Motor neuron (in vitro differentiated cells): Measurements from ENCODE around the gene RALGDS. TPM values are rescaled to one million over a fixed set of nuclear protein-coding genes. Genes with fewer than 3 reads are reported as not detected.
A peak's percentile ranks its signal among the peaks of the same experiment; 100 is the strongest.

Experiments
- ATAC-seq, 8 experiments: fragments of 200-7000 bp; cut with Tn5 transposase; replicated peaks in 6 of 8; 2 replicates each; pipeline ENCODE4 v1.8.0; 2021; ENCODE audit warnings: mild to moderate bottlenecking in 8 of 8, moderate library complexity in 8 of 8
- H3K27ac ChIP-seq, 2 donors: fragments of 250-450 bp; sonication (Bioruptor Pico); 2 replicates each; pipeline ENCODE4 v1.9.0; 2021; ENCODE audit warnings: antibody characterized with exemption in 2 of 2, mild to moderate bottlenecking in 2 of 2, moderate library complexity in 1 of 2
- H3K4me1 ChIP-seq, 2 donors: fragments of 250-450 bp; sonication (Bioruptor Pico); replicated peaks in 1 of 2; 2 replicates each; pipeline ENCODE4 v1.6.1; 2021; ENCODE audit warnings: antibody characterized with exemption in 2 of 2, mild to moderate bottlenecking in 2 of 2, moderate library complexity in 1 of 2
- H3K4me3 ChIP-seq, 5 donors: fragments of 250-450 bp; sonication (Bioruptor Pico); 2 replicates each; pipeline ENCODE4 v1.9.0; 2021; ENCODE audit warnings: antibody characterized with exemption in 5 of 5, mild to moderate bottlenecking in 5 of 5, moderate library complexity in 4 of 5
- WGBS, 10 experiments: fragments of 450-650 bp; shearing (Covaris generic); methylation state at CpG; one replicate each; pipeline ENCODE4 v1.0.0; 2022; 5-methylcytosine and 5-hydroxymethylcytosine counted together
- in situ Hi-C, 9 experiments: fragments of 400-800 bp; cut with MboI; loops; one replicate each; pipeline ENCODE4 v1.15.0; 2021; ENCODE audit warnings: low sequenced_read_pairs in 9 of 9, low pct_unique_long_range_greater_than_20kb in 2 of 9; ENCODE audit not compliant: unreplicated experiment in 9 of 9
- total RNA-seq, 8 experiments: library from RNA; unstranded; fragments of 300-600 nt; gene quantifications; 2 replicates each; pipeline versions ENCODE4 v1.2.3 to v1.2.4, GENCODE V29; 2022

The RALGDS gene
- total RNA-seq, 8 experiments from 2014 or later = 18.3 to 85.1 (median 52.9) TPM

GRCh38 chr9:133125941-133126696 lies 5.1 kb upstream of the RALGDS start:
- H3K27ac ChIP-seq = no peak overlapping the region
- H3K4me3 ChIP-seq = no peak overlapping the region
- ATAC-seq = peak in 3 of 8 experiments; percentile 5 to 30 (median 24)
- WGBS, 10 experiments = 18 to 100% (median 76%) methylated on average over 1 to 4 of the region's 24 CpGs; no CpG with 5 or more reads in 6 of the 10 experiments
- in situ Hi-C loops = no loop called here
- peaks cover 15 to 20% of the 10 kb centered on the region in 2 donors for H3K4me1 ChIP-seq

GRCh38 chr9:133124907-133125275 lies 3.9 kb upstream of the RALGDS start:
- 50 to 100% (median 92%) methylated on average over 1 to 2 of the region's 2 CpGs; no CpG with 5 or more reads in 3 of the 10 experiments for WGBS, 10 experiments
- Histone ChIP-seq H3K4me1 (peaks cover 19 to 24% of the 10 kb centered on the region in 2 donors), H3K4me3 (no peak overlapping the region), H3K27ac (no peak overlapping the region)
- no peak for ATAC-seq
- in situ Hi-C loops = no loop called here

- in situ Hi-C loops = no loop called here
- ATAC-seq = no peak
- H3K4me3 ChIP-seq = no peak overlapping the region
- peaks cover 21 to 30% of the 10 kb centered on the region in 2 donors for H3K4me1 ChIP-seq
- WGBS, 10 experiments = 81 to 100% (median 92%) methylated on average over 1 to 4 of the region's 8 CpGs; no CpG with 5 or more reads in 6 of the 10 experiments
- no peak overlapping the region for H3K27ac ChIP-seq
Measured at GRCh38 chr9:133124123-133124906, 3.3 kb upstream of the RALGDS start.

- Histone ChIP-seq H3K4me1 (peaks cover 32 to 40% of the 10 kb centered on the region in 2 donors), H3K4me3 (no peak overlapping the region), H3K27ac (peak overlapping the region; percentile 34 to 60)
- WGBS, 10 experiments = 17 to 61% (median 37%) methylated on average over 3 to 12 of the region's 19 CpGs; no CpG with 5 or more reads in 3 of the 10 experiments
- in situ Hi-C loops = no loop called here
- peak in 2 of 8 experiments; percentile 1 to 15 for ATAC-seq
Measured at GRCh38 chr9:133122935-133123611, 2.0 kb upstream of the RALGDS start.

- H3K4me3 ChIP-seq = no peak overlapping the region
- in situ Hi-C loops = no loop called here
- WGBS, 10 experiments = 70 to 76% methylated on average over 2 to 3 of the region's 4 CpGs; no CpG with 5 or more reads in 8 of the 10 experiments
- H3K27ac ChIP-seq = peak overlapping the region; percentile 34 to 60
- H3K4me1 ChIP-seq = peaks cover 37 to 45% of the 10 kb centered on the region in 2 donors
- ATAC-seq = no peak
Measured at GRCh38 chr9:133122605-133122934, 1.5 kb upstream of the RALGDS start.

DNA sequence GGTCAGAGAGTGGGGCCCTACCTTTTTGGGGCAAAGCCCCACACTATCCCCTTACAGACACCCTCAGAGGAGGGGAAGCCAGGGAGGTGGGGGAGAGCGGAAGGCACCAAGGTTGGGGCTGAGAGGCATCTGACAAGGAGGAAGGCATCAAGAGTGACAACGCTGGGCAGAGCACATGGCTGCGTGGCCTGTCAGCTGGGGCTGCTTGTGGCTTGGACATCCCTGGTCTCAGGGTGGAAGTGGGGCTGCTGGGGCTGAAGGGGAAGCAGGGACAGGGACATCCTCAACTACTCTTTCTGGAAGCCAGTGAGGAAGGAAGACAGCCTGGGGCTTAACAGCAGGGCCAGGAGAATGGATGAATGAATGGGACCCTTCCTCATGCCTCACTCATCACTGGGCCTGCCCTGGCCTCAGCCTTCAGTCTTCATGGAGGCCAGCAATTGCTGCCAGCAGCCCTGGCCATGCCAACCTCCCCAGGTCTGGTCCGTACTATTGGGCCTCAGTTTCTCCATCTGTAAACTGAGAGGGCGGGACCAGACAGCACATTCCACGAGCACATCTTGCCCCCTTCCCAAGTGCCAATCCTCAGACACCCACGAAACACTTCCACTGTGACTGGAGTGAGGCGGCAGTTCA lies 993 bp upstream of the RALGDS start:
- peak overlapping the region; percentile 61 for H3K27ac ChIP-seq
- H3K4me3 ChIP-seq = no peak overlapping the region
- in situ Hi-C loops = no loop called here
- WGBS, 10 experiments = 67 to 100% (median 80%) methylated on average over 1 to 2 of the region's 8 CpGs; no CpG with 5 or more reads in 5 of the 10 experiments
- H3K4me1 ChIP-seq = peaks cover 40 to 49% of the 10 kb centered on the region in 2 donors
- no peak for ATAC-seq

DNA sequence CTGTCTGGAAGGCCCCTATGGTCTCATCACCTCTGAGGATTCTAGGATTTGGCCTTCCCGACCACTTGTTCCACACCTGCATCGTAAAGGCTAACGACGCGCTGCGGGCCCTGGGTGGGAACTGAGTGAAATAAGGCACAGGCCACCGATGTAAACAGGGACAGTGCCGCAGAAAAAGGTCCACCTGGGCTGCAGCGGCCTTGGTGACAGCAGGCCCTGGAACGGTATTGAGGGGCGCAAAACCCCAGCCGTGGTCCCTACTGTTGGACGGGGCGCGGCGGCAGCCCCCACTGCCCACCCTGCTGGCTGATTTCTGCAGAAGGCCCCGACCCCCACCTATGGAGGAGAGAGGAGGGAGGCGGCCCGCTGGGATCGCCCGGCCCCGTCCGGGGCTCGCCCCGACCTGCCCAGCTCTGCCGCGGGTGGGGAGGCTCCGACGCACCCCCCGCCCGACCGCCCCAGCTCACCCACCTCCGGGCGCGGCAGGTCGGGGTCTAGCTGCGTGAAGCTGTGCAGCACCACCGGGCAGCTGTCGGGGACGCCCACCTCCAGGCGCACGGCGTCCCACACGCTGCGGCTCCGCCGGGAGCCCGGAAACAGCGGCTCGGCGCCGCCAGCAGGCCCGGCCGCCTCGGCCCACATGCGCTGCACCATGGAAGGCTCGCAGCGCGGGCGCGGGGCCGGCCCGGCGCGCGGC lies 391 bp downstream of the RALGDS start:
- peak overlapping the region; percentile 83 to 85 for H3K27ac ChIP-seq
- peak in 7 of 8 experiments; percentile 0 to 15 (median 2) for ATAC-seq
- in situ Hi-C loops = no loop called here
- peak overlapping the region; percentile 41 to 65 (median 47) for H3K4me3 ChIP-seq
- peaks cover 42 to 58% of the 10 kb centered on the region in 2 donors for H3K4me1 ChIP-seq
- 0 to 7% (median 0%) methylated on average over 1 to 3 of the region's 66 CpGs; no CpG with 5 or more reads in 7 of the 10 experiments for WGBS, 10 experiments

- WGBS, 10 experiments = 10 to 50% (median 25%) methylated on average over 1 to 8 of the region's 21 CpGs; no CpG with 5 or more reads in 5 of the 10 experiments
- ATAC-seq = peak in 7 of 8 experiments; percentile 1 to 4 (median 2)
- H3K4me1 ChIP-seq = peaks cover 49 to 64% of the 10 kb centered on the region in 2 donors
- in situ Hi-C loops = no loop called here
- peak overlapping the region; percentile 83 to 85 for H3K27ac ChIP-seq
- H3K4me3 ChIP-seq = peak overlapping the region; percentile 41 to 65 (median 47)
Measured at GRCh38 chr9:133119846-133120500, 1.1 kb downstream of the RALGDS start.

GRCh38 chr9:133119103-133119845 lies 1.8 kb downstream of the RALGDS start:
- peak; percentile 1 to 31 (median 15) for ATAC-seq

GRCh38 chr9:133118568-133118967 lies 2.5 kb downstream of the RALGDS start:
- peak overlapping the region in 2 of 5 donors; percentile 63 to 65 for H3K4me3 ChIP-seq
- in situ Hi-C loops = no loop called here

More at GRCh38 chr9:133119103-133119845, 1.8 kb downstream of the RALGDS start:
- in situ Hi-C loops = no loop called here
- H3K4me1 ChIP-seq = peaks cover 56 to 71% of the 10 kb centered on the region in 2 donors
- H3K4me3 ChIP-seq = peak overlapping the region; percentile 41 to 65 (median 47)
- H3K27ac ChIP-seq = peak overlapping the region; percentile 83 to 85
- WGBS, 10 experiments = 0 to 100% (median 50%) methylated on average over 1 to 8 of the region's 21 CpGs; no CpG with 5 or more reads in 5 of the 10 experiments

DNA sequence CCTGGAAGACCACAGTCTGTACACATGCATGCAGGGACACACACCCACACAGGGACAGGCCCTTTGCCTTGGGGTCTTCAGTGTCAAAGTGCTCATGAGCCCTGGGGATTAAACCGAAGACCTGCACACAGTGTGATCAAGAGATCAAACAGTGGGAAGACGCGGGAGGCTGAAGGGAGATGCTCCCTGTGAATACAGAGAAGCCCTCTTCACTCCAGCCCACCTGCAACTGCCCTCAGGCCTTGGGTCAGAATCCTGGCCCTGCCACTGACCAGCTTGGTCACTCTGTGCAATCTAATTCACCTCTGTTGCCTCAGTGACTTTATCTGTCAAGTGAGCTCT lies 2.9 kb downstream of the RALGDS start:
- ATAC-seq = no peak
- 92 to 100% methylated on average over 1 to 2 of the region's 3 CpGs; no CpG with 5 or more reads in 8 of the 10 experiments for WGBS, 10 experiments
- in situ Hi-C loops = no loop called here
- no peak overlapping the region for H3K4me3 ChIP-seq
- peaks cover 64 to 79% of the 10 kb centered on the region in 2 donors for H3K4me1 ChIP-seq
- peak overlapping the region; percentile 83 to 85 for H3K27ac ChIP-seq

More at GRCh38 chr9:133118568-133118967, 2.5 kb downstream of the RALGDS start:
- WGBS, 10 experiments = 90 to 100% (median 100%) methylated on average over 1 to 2 of the region's 3 CpGs; no CpG with 5 or more reads in 7 of the 10 experiments
- H3K27ac ChIP-seq = peak overlapping the region; percentile 83 to 85
- ATAC-seq = no peak
- peaks cover 63 to 78% of the 10 kb centered on the region in 2 donors for H3K4me1 ChIP-seq
